A204.1 (cell line): ENCODE measurements around the gene CHMP4B.

Experiments used
- FAIRE-seq: peaks from 2 replicates; lab custom pipeline; 2012; peaks lifted over from hg19 to GRCh38; lab: Jason Lieb, UNC

CHMP4B gene

GRCh38 chr20:33840160-33840559, 29.0 kb downstream of the CHMP4B start:
- FAIRE-seq = no peak

GRCh38 chr20:33840759-33841435, 29.7 kb downstream of the CHMP4B start:
- no peak for FAIRE-seq

- no peak for FAIRE-seq
These were observed 30.3 kb downstream of the CHMP4B start for GRCh38 chr20:33841436-33841799.

GRCh38 chr20:33842346-33842745, 31.2 kb downstream of the CHMP4B start:
- FAIRE-seq = no peak

GRCh38 chr20:33843050-33843449, 31.9 kb downstream of the CHMP4B start:
- FAIRE-seq = no peak

GRCh38 chr20:33843854-33844253, 32.7 kb downstream of the CHMP4B start:
- no peak for FAIRE-seq

- FAIRE-seq = no peak
These were observed 35.3 kb downstream of the CHMP4B start for GRCh38 chr20:33846291-33846935.

- FAIRE-seq = no peak
These were observed 35.9 kb downstream of the CHMP4B start for GRCh38 chr20:33847006-33847405.

- FAIRE-seq = no peak
These were observed 37.2 kb downstream of the CHMP4B start for GRCh38 chr20:33848391-33848790.

GRCh38 chr20:33850159-33850558, 39.0 kb downstream of the CHMP4B start:
- no peak for FAIRE-seq

- no peak for FAIRE-seq
These were observed 40.8 kb downstream of the CHMP4B start for GRCh38 chr20:33851842-33852466.

GRCh38 chr20:33852626-33853506, 41.7 kb downstream of the CHMP4B start:
- no peak for FAIRE-seq

- no peak for FAIRE-seq
These were observed 42.3 kb downstream of the CHMP4B start for GRCh38 chr20:33853507-33853813.

- FAIRE-seq = no peak
These were observed 46.8 kb downstream of the CHMP4B start for GRCh38 chr20:33857722-33858563.

GRCh38 chr20:33858666-33859065, 47.5 kb downstream of the CHMP4B start:
- no peak for FAIRE-seq

- FAIRE-seq = no peak
These were observed 48.1 kb downstream of the CHMP4B start for GRCh38 chr20:33859157-33859695.

- no peak for FAIRE-seq
These were observed 48.6 kb downstream of the CHMP4B start for GRCh38 chr20:33859751-33860150.

GRCh38 chr20:33861458-33861857, 50.3 kb downstream of the CHMP4B start:
- no peak for FAIRE-seq

GRCh38 chr20:33862709-33863403, 51.7 kb downstream of the CHMP4B start:
- FAIRE-seq = no peak

GRCh38 chr20:33863440-33864323, 52.5 kb downstream of the CHMP4B start:
- FAIRE-seq = no peak
